ENCODE data around the gene RPL19.

DNA sequence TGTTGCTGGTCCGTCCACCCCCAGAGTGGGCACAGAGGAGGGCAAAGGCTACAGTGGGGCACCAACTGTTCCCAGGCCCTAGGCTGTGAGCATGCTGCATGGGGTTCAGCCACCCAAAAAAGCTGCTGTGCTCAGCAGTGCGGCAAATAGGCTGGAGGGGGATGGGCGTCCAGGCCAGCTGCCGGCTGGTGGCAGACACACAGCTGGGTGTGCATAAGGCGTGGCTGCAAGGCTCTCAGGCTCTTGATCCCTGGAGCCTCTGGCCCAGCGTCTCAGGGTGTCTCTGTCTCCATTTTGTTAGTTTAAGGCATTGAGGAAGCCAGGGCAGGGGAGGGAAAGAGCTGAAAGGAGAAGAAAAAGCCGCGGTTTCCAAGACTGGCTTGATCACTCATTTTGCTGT lies 8.8 kb downstream of the RPL19 start:
- no peak for TF ChIP-seq MYC (IDR thresholded peaks at IDR 0.05; ENCODE audit: low read depth, low read length)
- TF ChIP-seq, protein P1, sequence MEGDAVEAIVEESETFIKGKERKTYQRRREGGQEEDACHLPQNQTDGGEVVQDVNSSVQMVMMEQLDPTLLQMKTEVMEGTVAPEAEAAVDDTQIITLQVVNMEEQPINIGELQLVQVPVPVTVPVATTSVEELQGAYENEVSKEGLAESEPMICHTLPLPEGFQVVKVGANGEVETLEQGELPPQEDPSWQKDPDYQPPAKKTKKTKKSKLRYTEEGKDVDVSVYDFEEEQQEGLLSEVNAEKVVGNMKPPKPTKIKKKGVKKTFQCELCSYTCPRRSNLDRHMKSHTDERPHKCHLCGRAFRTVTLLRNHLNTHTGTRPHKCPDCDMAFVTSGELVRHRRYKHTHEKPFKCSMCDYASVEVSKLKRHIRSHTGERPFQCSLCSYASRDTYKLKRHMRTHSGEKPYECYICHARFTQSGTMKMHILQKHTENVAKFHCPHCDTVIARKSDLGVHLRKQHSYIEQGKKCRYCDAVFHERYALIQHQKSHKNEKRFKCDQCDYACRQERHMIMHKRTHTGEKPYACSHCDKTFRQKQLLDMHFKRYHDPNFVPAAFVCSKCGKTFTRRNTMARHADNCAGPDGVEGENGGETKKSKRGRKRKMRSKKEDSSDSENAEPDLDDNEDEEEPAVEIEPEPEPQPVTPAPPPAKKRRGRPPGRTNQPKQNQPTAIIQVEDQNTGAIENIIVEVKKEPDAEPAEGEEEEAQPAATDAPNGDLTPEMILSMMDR (IDR thresholded peaks at IDR 0.05; ENCODE audit: extremely low read depth in 1 of 2, insufficient read depth in 1 of 2, low read depth in 1 of 2, low read length in 2 of 2), result no peak
